GM23248 (cell line): ENCODE results near the gene HNRNPA1.

Experiments used
- EZH2 ChIP-seq: fragments of 200-600 bp; sonication (generic); IDR thresholded peaks from 2 replicates; pipeline ENCODE4 v1.6.1; 2018; ENCODE audit warnings: antibody characterized with exemption, mild to moderate bottlenecking; ENCODE audit not compliant: insufficient read depth, poor library complexity, severe bottlenecking
- EZH2phosphoT487 ChIP-seq: fragments of 200-600 bp; sonication (generic); IDR thresholded peaks from 2 replicates; pipeline ENCODE4 v1.6.1; 2018; ENCODE audit warnings: antibody characterized with exemption, moderate library complexity, mild to moderate bottlenecking, low read depth; ENCODE audit not compliant: insufficient read depth

- no peak for TF ChIP-seq EZH2
- no peak for TF ChIP-seq EZH2phosphoT487
These were observed 47.7 kb upstream of the HNRNPA1 start for GRCh38 chr12:54232790-54233189.
